GM10266 (cell line): ENCODE results near the gene ESR1.
"Not testable (repeated sequence)": the region's sequence is repeated elsewhere in the genome, so short reads cannot be mapped to it uniquely, and the experiment has no call there.

ENCODE experiments used
- DNase-seq: peaks from one replicate; pipeline ENCODE4 v3.0.0; 2012; ENCODE audit errors: extremely low spot score
- TF ChIP-seq, protein P1 (sequence below): IDR thresholded peaks from 2 replicates; pipeline ENCODE4 v1.5.1; 2012; ENCODE audit warnings: mild to moderate bottlenecking, low read depth; ENCODE audit not compliant: control insufficient read depth, insufficient read depth; ENCODE audit errors: missing control alignments

ESR1 gene

GRCh38 chr6:151875524-151875923, 68.0 kb downstream of the ESR1 start:
- TF ChIP-seq, protein P1, sequence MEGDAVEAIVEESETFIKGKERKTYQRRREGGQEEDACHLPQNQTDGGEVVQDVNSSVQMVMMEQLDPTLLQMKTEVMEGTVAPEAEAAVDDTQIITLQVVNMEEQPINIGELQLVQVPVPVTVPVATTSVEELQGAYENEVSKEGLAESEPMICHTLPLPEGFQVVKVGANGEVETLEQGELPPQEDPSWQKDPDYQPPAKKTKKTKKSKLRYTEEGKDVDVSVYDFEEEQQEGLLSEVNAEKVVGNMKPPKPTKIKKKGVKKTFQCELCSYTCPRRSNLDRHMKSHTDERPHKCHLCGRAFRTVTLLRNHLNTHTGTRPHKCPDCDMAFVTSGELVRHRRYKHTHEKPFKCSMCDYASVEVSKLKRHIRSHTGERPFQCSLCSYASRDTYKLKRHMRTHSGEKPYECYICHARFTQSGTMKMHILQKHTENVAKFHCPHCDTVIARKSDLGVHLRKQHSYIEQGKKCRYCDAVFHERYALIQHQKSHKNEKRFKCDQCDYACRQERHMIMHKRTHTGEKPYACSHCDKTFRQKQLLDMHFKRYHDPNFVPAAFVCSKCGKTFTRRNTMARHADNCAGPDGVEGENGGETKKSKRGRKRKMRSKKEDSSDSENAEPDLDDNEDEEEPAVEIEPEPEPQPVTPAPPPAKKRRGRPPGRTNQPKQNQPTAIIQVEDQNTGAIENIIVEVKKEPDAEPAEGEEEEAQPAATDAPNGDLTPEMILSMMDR, result no peak
- DNase-seq, result no peak

GRCh38 chr6:151876122-151876521, 68.6 kb downstream of the ESR1 start:
- TF ChIP-seq, protein P1, result no peak

GRCh38 chr6:151877458-151877857, 70.0 kb downstream of the ESR1 start:
- no peak for DNase-seq
- TF ChIP-seq, protein P1, result no peak

More at GRCh38 chr6:151876122-151876521, 68.6 kb downstream of the ESR1 start:
- DNase-seq, result no peak

- no peak for DNase-seq
- TF ChIP-seq, protein P1, result no peak
Measured at GRCh38 chr6:151881231-151881630, 73.7 kb downstream of the ESR1 start.

- DNase-seq, result no peak
- TF ChIP-seq, protein P1, result no peak
Measured at GRCh38 chr6:151882206-151882605, 74.7 kb downstream of the ESR1 start.

- no peak for DNase-seq
- TF ChIP-seq, protein P1, result no peak
Measured at GRCh38 chr6:151885234-151885633, 77.8 kb downstream of the ESR1 start.

DNA sequence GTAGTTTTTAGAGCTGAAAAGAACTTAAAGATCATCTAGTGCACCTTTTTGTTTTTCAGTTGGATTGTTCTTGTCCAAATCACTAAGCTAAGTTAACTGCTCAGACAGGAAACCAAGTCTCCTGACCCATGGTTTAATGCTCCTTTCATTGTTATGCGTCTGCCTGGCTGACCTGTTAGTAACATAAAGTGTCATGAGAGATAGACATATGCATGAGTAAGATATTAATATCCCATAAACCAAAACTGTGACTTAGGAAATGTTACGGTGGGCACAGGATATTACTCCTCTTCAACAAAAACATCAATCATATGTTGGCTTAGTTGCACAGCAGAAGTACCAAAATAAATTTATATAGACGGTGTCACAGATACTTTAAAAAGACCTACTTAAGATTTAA, 84.0 kb downstream of the ESR1 start:
- no peak for DNase-seq
- TF ChIP-seq, protein P1, result no peak

- DNase-seq, result not testable (repeated sequence)
Measured at GRCh38 chr6:151894426-151894825, 86.9 kb downstream of the ESR1 start.

- DNase-seq, result not testable (repeated sequence)
Measured at GRCh38 chr6:151899221-151899620, 91.7 kb downstream of the ESR1 start.

GRCh38 chr6:151899796-151900195, 92.3 kb downstream of the ESR1 start:
- DNase-seq, result not testable (repeated sequence)
